ENCODE data around the gene ADGRD1.

GRCh38 chr12:131034631-131035244, 81.0 kb downstream of the ADGRD1 start:
- TF ChIP-seq CTCF (IDR thresholded peaks at IDR 0.05) (no peak), POLR2A (IDR thresholded peaks at IDR 0.05) (no peak)
